Stimulated activated CD8-positive, alpha-beta memory T cell treated with anti-CD3 and anti-CD28 coated beads, Interleukin-7, amount 100 ng/mL, for 4 hours (primary cell): ENCODE data around the gene PKM.
A peak's percentile ranks its signal among the peaks of the same experiment; 100 is the strongest.

ENCODE experiments used
- DNase-seq, 2 donors: peaks; one replicate each; pipeline ENCODE4 v3.0.0-alpha.2; 2020; ENCODE audit warnings: low read depth in 2 of 2

PKM gene

GRCh38 chr15:72155635-72156616 is 75.1 kb downstream of the PKM start:
- DNase-seq, result peak; percentile 61 to 67

- no peak for DNase-seq
Measured at GRCh38 chr15:72155003-72155621, 75.9 kb downstream of the PKM start.

- no peak for DNase-seq
Measured at GRCh38 chr15:72154316-72154715, 76.7 kb downstream of the PKM start.

GRCh38 chr15:72153269-72154000 is 77.6 kb downstream of the PKM start:
- DNase-seq, result no peak
